Caco-2 (cell line): ENCODE measurements around the gene NT5M. TPM values are rescaled to one million over a fixed set of nuclear protein-coding genes. Genes with fewer than 3 reads are reported as not detected.

Experiments used
- BruUV-seq: library from RNA; stranded (reverse); fragments of 400-500 nt; replicated peaks from 2 replicates; lab custom pipeline; 2021; lab: Mats Ljungman, UMichigan
- CTCF ChIA-PET: fragments of 300-600 bp; sonication (Branson Sonifier 250); formaldehyde crosslinking; loops from one replicate; lab custom pipeline; 2022; ENCODE audit warnings: antibody characterized with exemption; lab: Charles Lee
- POLR2A ChIA-PET: fragments of 300-600 bp; sonication (Branson Sonifier 250); formaldehyde crosslinking; loops from one replicate; lab custom pipeline; 2022; ENCODE audit warnings: antibody characterized with exemption; lab: Charles Lee
- DNase-seq, 2 experiments: peaks; one replicate each; pipeline versions ENCODE4 v3.0.0 to v3.0.0-alpha.2; 2020 to 2022
- H3K27me3 ChIP-seq: replicated peaks from 2 replicates; pipeline ENCODE4 v1.6.0; 2011; ENCODE audit warnings: low read length; ENCODE audit not compliant: control insufficient read depth, insufficient read depth
- H3K36me3 ChIP-seq: 2 replicates; pipeline ENCODE4 v1.5.1; 2011; ENCODE audit warnings: low read length; ENCODE audit not compliant: control insufficient read depth, insufficient read depth
- H3K4me1 ChIP-seq: fragments of 250-450 bp; sonication (Bioruptor Pico); 2 replicates; pipeline ENCODE4 v1.5.1; 2020; ENCODE audit warnings: mild to moderate bottlenecking
- H3K4me3 ChIP-seq: 2 replicates; pipeline ENCODE4 v1.5.1; 2011; ENCODE audit warnings: low read depth, mild to moderate bottlenecking, control low read depth, low read length
- H3K9me3 ChIP-seq: fragments of 250-450 bp; sonication (Bioruptor Pico); 2 replicates; pipeline ENCODE4 v1.5.1; 2020; ENCODE audit warnings: mild to moderate bottlenecking, moderate library complexity
- H3K27ac Mint-ChIP-seq: one replicate; pipeline ENCODE4 v1.8.0; 2022; ENCODE audit warnings: mixed read lengths; ENCODE audit not compliant: unreplicated experiment
- H3K27me3 Mint-ChIP-seq: one replicate; pipeline ENCODE4 v1.8.0; 2022; ENCODE audit warnings: mixed read lengths; ENCODE audit not compliant: insufficient read depth, unreplicated experiment
- H3K36me3 Mint-ChIP-seq: one replicate; pipeline ENCODE4 v1.8.0; 2022; ENCODE audit warnings: mild to moderate bottlenecking, mixed read lengths; ENCODE audit not compliant: insufficient read depth, unreplicated experiment
- H3K4me1 Mint-ChIP-seq: one replicate; pipeline ENCODE4 v1.8.0; 2022; ENCODE audit warnings: low read depth, mixed read lengths; ENCODE audit not compliant: unreplicated experiment
- H3K4me3 Mint-ChIP-seq: one replicate; pipeline ENCODE4 v1.8.0; 2022; ENCODE audit warnings: mild to moderate bottlenecking, moderate library complexity, mixed read lengths; ENCODE audit not compliant: unreplicated experiment
- H3K9me3 Mint-ChIP-seq: one replicate; pipeline ENCODE4 v1.8.0; 2022; ENCODE audit warnings: mixed read lengths; ENCODE audit not compliant: unreplicated experiment
- CTCF ChIP-seq, 2 experiments: fragments of 200-600 bp in 1 of 2; IDR thresholded peaks; 1 replicate in 1 of 2; 2 replicates in 1 of 2; pipeline versions ENCODE4 v1.5.1 to v1.8.0; 2011 to 2022; ENCODE audit warnings: antibody characterized with exemption in 1 of 2, control low read depth in 1 of 2, inconsistent platforms in 1 of 2, low read depth in 1 of 2, low read length in 1 of 2, mild to moderate bottlenecking in 1 of 2, moderate library complexity in 1 of 2; ENCODE audit not compliant: insufficient read depth in 1 of 2, severe bottlenecking in 1 of 2, unreplicated experiment in 1 of 2
- intact Hi-C: fragments of 100-400 bp; cut with micrococcal nuclease; formaldehyde crosslinking; loops from one replicate; pipeline ENCODE4 v1.10.0; 2022; ENCODE audit not compliant: unreplicated experiment
- total RNA-seq: library from RNA; stranded (reverse); gene quantifications from 2 replicates; pipeline ENCODE4 v1.2.3, GENCODE V29; 2022

The NT5M gene
- total RNA-seq, 1 experiment from 2014 or later: 1.3 TPM

GRCh38 chr17:17394494-17394893 is 91.3 kb downstream of the NT5M start:
- no peak overlapping the region for H3K4me3 Mint-ChIP-seq
- DNase-seq: no peak
- Histone ChIP-seq H3K27me3 (no peaks in the 10 kb centered on the region), H3K4me3 (no peak overlapping the region), H3K36me3 (no peaks in the 10 kb centered on the region), H3K4me1 (no peaks in the 10 kb centered on the region), H3K9me3 (no peaks in the 10 kb centered on the region)
- no peak for TF ChIP-seq CTCF (IDR thresholded peaks at IDR 0.05; ENCODE audit: insufficient read depth in 1 of 2, low read depth in 1 of 2, low read length in 1 of 2, severe bottlenecking in 1 of 2, unreplicated experiment in 1 of 2)
- POLR2A ChIA-PET: no interaction called here
- no TSS peak for BruUV-seq
- no peak overlapping the region for H3K27ac Mint-ChIP-seq
- no peaks in the 10 kb centered on the region for H3K36me3 Mint-ChIP-seq
- H3K9me3 Mint-ChIP-seq: no peaks in the 10 kb centered on the region
- intact Hi-C loops: no loop called here
- CTCF ChIA-PET: no interaction called here
- no peaks in the 10 kb centered on the region for H3K4me1 Mint-ChIP-seq
- no peaks in the 10 kb centered on the region for H3K27me3 Mint-ChIP-seq

GRCh38 chr17:17395246-17395802 is 92.2 kb downstream of the NT5M start:
- H3K9me3 Mint-ChIP-seq: no peaks in the 10 kb centered on the region
- Histone ChIP-seq H3K4me3 (no peak overlapping the region), H3K27me3 (no peaks in the 10 kb centered on the region), H3K36me3 (no peaks in the 10 kb centered on the region), H3K4me1 (no peaks in the 10 kb centered on the region), H3K9me3 (no peaks in the 10 kb centered on the region)
- BruUV-seq: no TSS peak
- intact Hi-C loops: no loop called here
- DNase-seq: no peak
- no peak overlapping the region for H3K27ac Mint-ChIP-seq
- no peaks in the 10 kb centered on the region for H3K27me3 Mint-ChIP-seq
- ChIA-PET CTCF (interaction anchor here (0.7 kb wide), 2 partner anchors 31 to 275 kb away, joined by 4 to 6 read pairs; no protein-coding TSS in a partner anchor), POLR2A (no interaction called here)
- no peaks in the 10 kb centered on the region for H3K4me1 Mint-ChIP-seq
- no peak overlapping the region for H3K4me3 Mint-ChIP-seq
- H3K36me3 Mint-ChIP-seq: no peaks in the 10 kb centered on the region
- no peak for TF ChIP-seq CTCF (IDR thresholded peaks at IDR 0.05; ENCODE audit: insufficient read depth in 1 of 2, low read depth in 1 of 2, low read length in 1 of 2, severe bottlenecking in 1 of 2, unreplicated experiment in 1 of 2)

GRCh38 chr17:17395885-17396284 is 92.7 kb downstream of the NT5M start:
- H3K4me3 ChIP-seq: no peak overlapping the region
- no peaks in the 10 kb centered on the region for H3K36me3 ChIP-seq
- Mint-ChIP-seq H3K27me3 (no peaks in the 10 kb centered on the region), H3K27ac (no peak overlapping the region), H3K36me3 (no peaks in the 10 kb centered on the region), H3K9me3 (no peaks in the 10 kb centered on the region), H3K4me1 (no peaks in the 10 kb centered on the region), H3K4me3 (no peak overlapping the region)
- intact Hi-C loops: no loop called here
- no peaks in the 10 kb centered on the region for H3K27me3 ChIP-seq
- ChIA-PET CTCF (interaction anchor here (0.7 to 2.1 kb wide), 3 partner anchors 8 to 274 kb away, joined by 4 to 8 read pairs (median 6); no protein-coding TSS in a partner anchor), POLR2A (interaction anchor here (0.6 kb wide), 1 partner anchor 35 kb away, joined by 3 read pairs; no protein-coding TSS in a partner anchor)
- BruUV-seq: no TSS peak
- no peak for DNase-seq
- TF ChIP-seq CTCF (IDR thresholded peaks at IDR 0.05; ENCODE audit: insufficient read depth in 1 of 2, low read depth in 1 of 2, low read length in 1 of 2, severe bottlenecking in 1 of 2, unreplicated experiment in 1 of 2): no peak
- no peaks in the 10 kb centered on the region for H3K4me1 ChIP-seq
- H3K9me3 ChIP-seq: no peaks in the 10 kb centered on the region

Other genes with a start within 250 kb of the NT5M start
- 7.1 and 8.0 TPM in 2 replicates for gene PLD6, start 97.0 kb upstream of the NT5M start, total RNA-seq
- 69.0 and 71.9 TPM in 2 replicates for gene FLCN, start 66.2 kb upstream of the NT5M start, total RNA-seq
- 120 and 127 TPM in 2 replicates for gene COPS3, start 22.1 kb upstream of the NT5M start, total RNA-seq
- 24.9 and 26.6 TPM in 2 replicates for gene MED9, start 173.6 kb downstream of the NT5M start, total RNA-seq
- 11.0 and 14.8 TPM in 2 replicates for gene RASD1, start 193.0 kb downstream of the NT5M start, total RNA-seq